ENCODE data around the gene ZBTB8OS. TPM values are rescaled to one million over a fixed set of nuclear protein-coding genes. Genes with fewer than 3 reads are reported as not detected.
A peak's percentile ranks its signal among the peaks of the same experiment; 100 is the strongest.

Gene ZBTB8OS
- total RNA-seq, 1 experiment from 2014 or later = 83.5 TPM

DNA sequence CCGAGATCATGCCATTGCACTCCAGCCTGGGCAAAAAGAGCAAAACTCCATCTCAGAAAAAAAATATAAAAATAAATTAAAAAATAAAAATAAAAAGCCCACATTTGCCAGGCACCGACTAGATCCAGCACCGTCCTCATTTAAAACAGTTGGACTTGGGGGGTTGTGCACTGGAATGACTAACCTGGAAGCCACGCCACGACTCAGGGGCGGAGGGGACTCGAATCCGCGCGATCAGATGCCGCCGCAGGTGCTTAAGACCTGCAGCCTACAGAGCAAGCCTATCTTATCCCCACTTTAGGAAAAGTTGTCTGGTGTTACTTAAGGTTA is 38.5 kb downstream of the ZBTB8OS start:
- DNase-seq (ENCODE audit: low read depth) = no peak

DNA sequence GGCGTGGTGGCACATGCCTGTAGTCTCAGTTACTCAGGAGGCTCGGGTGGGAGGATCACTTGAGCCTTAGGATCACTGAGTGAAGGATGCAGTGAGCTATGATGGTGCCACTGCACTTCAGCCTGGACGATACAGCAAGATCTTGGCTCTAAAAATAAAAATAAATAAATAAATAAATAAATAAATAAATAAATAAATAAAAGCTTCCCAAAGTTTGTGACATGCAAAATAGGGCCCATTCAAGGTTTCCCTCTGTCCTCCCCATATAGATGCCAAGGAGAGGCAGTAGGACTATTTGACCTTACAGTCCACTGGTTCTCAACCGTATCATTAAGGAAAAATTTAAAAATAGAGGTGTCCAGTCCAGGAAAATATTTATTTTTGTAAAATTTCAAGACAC is 41.2 kb downstream of the ZBTB8OS start:
- no peak for DNase-seq (ENCODE audit: low read depth)

DNA sequence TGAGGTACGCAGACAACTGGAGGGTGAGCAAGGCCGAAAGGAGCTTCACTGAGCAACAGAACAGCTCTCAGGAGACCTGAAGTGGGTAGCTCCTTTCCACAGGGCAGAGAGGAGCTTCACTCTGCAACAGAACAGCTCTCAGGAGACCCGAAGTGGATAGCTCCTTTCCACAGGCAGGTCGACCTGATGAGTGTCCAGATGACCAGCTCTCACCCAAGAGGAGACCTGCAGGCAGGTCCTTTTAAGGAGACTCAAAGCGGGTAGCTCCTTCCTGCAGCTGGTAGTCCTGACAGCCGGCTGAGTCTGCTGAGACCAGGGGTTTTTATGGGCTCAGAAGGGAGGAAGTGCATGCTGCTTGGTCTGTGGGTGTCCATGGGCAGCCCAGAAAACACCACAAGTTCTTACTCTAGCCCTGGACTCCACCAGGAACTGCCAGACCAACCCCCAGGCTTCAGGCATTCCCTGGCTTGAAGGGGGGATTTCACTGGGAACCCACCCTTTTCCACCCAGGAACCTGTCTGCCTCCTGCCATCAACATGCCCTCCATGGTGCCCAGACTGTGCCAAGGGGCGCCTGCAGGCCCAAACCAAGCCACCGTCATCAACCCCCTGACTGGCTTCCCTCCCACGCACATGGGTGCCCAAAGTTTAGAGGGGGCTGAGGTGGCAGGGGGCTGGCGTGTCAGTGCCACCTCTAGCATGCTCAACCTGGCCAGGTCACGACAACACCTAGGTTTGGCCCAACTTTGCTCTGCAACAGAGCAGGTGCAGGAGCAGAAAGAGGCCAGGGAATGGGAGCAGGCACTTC is 43.6 kb downstream of the ZBTB8OS start:
- no peak for DNase-seq (ENCODE audit: low read depth)

DNA sequence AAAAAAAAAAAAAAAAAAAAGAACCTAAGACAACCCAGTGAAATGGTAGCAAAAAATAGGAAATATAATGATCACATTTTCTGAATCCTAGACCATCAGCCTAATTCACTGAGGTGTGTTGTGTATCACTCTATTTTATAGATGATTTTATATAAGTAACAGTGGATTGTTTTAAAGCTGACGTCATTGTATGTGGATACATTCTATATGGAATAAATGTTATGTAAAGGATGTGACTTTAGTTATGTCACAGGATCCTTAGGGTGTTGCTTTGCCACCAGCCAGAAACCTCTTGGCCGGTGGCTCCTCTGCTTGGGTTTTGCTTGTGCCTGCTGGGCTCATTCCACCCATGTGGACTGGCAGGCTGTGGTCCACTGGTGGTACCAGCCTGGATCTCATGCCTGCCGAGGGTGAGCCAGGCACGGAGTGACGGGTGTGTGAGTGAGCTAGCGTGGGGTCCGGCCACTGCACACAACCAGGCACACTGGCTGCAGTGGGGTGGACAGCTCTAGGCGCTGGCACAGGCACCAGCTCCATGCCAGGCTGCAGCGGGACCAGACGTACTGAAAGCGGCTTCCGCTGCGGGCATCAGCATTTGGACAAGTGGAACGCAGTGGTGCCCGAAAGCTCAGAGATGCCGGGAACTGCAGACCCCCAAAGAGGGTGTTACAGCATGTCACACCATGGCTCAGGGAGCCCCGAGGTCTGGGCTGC is 44.5 kb downstream of the ZBTB8OS start:
- no peak for DNase-seq (ENCODE audit: low read depth)

DNA sequence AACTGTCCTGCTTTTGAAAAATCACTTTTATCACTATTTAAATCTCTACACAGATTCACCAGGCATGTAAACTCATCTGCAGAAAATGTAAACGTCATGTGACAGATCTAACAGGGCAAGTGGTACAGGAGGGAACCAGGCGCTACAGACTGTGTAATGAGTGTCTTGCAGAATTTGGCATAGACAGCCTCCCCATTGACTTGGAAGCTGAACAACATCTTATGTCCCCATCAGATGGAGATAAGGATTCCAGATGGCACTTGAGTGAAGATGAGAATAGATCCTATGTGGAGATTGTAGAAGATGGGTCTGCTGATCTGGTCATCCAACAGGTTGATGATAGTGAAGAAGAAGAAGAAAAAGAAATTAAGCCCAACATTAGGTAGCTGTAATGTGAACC is 50.3 kb downstream of the ZBTB8OS start:
- DNase-seq (ENCODE audit: low read depth) = no peak

DNA sequence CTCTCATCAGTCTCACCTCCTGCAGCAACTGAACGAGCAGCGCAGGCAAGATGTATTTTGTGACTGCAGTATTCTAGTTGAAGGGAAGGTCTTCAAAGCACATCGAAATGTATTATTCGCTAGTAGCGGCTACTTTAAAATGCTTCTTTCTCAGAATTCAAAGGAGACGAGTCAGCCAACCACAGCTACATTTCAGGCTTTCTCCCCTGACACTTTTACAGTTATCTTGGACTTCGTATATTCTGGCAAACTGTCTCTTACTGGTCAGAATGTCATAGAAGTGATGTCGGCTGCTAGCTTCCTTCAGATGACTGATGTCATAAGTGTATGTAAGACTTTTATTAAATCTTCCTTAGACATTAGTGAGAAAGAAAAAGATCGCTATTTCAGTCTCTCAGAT is 57.4 kb downstream of the ZBTB8OS start:
- DNase-seq (ENCODE audit: low read depth) = peak; percentile 2

DNA sequence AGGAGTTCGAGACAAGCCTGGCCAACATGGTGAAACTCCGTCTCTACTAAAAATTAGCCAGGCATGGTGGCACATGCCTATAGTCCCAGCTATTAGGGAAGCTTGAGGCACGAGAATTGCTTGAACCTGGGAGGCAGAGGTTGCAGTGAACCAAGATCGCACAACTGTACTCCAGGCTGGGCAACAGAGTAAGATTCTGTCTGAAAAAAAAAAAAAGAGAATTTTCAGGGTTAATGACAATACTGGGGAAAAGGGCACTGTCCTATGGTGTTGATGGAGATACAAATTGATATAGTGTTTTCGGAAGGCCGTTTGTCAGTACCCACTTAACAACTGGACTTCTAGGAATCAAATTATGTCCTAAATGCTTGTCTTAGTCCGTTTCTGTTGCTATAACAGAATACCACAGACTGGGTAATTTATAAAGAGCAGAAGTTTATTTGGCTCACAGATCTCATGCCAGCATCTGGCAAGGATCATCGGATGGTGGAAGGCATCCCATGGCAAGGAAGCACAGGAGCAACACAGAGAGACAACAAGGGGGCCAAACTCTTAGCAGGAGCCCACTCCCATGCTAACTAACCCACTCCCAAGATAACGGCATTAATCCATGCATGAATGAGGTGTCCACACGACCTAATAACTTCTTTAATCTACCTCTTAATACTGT is 69.9 kb downstream of the ZBTB8OS start:
- DNase-seq (ENCODE audit: low read depth) = no peak

Other genes starting within 250 kb of the ZBTB8OS start
- under 0.01 TPM in 1 of 2 replicates, not detected in the other for gene ZBTB8B, start 185.5 kb downstream of the ZBTB8OS start, total RNA-seq (2014; rRNA removed; shearing (Covaris generic))
- 5.5 and 6.7 TPM in 2 replicates for gene ZBTB8A, start 111.1 kb downstream of the ZBTB8OS start, total RNA-seq (2014; rRNA removed; shearing (Covaris generic))
- gene RBBP4, start 658 bp upstream of the ZBTB8OS start, total RNA-seq (2014; rRNA removed; shearing (Covaris generic)) = 83.0 and 90.5 TPM in 2 replicates
- 20.5 and 21.5 TPM in 2 replicates for gene SYNC, start 52.2 kb upstream of the ZBTB8OS start, total RNA-seq (2014; rRNA removed; shearing (Covaris generic))
- gene YARS1, start 166.8 kb upstream of the ZBTB8OS start, total RNA-seq (2014; rRNA removed; shearing (Covaris generic)) = 100 and 109 TPM in 2 replicates
- 24.4 and 25.0 TPM in 2 replicates for gene S100PBP, start 167.1 kb upstream of the ZBTB8OS start, total RNA-seq (2014; rRNA removed; shearing (Covaris generic))
- gene FNDC5, start 220.4 kb upstream of the ZBTB8OS start, total RNA-seq (2014; rRNA removed; shearing (Covaris generic)) = 0.48 and 2.0 TPM in 2 replicates
- gene HPCA, start 235.9 kb upstream of the ZBTB8OS start, total RNA-seq (2014; rRNA removed; shearing (Covaris generic)) = not detected in 2 replicates

Measured in RPMI7951 (cell line).